Small intestine (tissue), 7 donors: Measurements from ENCODE around the gene IL31. TPM values are rescaled to one million over a fixed set of nuclear protein-coding genes. Genes with fewer than 3 reads are reported as not detected.

ENCODE experiments used
- DNase-seq, 2 donors: peaks; one replicate each; pipeline versions ENCODE4 v3.0.0 to v3.0.0-alpha.2; 2013
- FAIRE-seq: peaks from 2 replicates; lab custom pipeline; 2012; peaks lifted over from hg19 to GRCh38; lab: Jason Lieb, UNC
- H3K27ac ChIP-seq, 3 donors: one replicate each; pipeline ENCODE4 v1.5.1; 2013; ENCODE audit warnings: low read length in 2 of 3, mild to moderate bottlenecking in 2 of 3, control low read depth in 1 of 3, inconsistent platforms in 1 of 3, low read depth in 1 of 3, moderate library complexity in 1 of 3
- H3K27me3 ChIP-seq, 3 donors: one replicate each; pipeline ENCODE4 v1.6.1; 2013; ENCODE audit warnings: low read length in 3 of 3, inconsistent platforms in 1 of 3; ENCODE audit not compliant: control insufficient read depth in 3 of 3, insufficient read depth in 3 of 3
- H3K36me3 ChIP-seq, 3 donors: one replicate each; pipeline ENCODE4 v1.6.1; 2013; ENCODE audit warnings: low read length in 3 of 3, inconsistent platforms in 1 of 3, low read depth in 1 of 3, mild to moderate bottlenecking in 1 of 3, moderate library complexity in 1 of 3; ENCODE audit not compliant: control insufficient read depth in 3 of 3, insufficient read depth in 2 of 3
- H3K4me1 ChIP-seq, 3 donors: one replicate each; pipeline ENCODE4 v1.6.1; 2013; ENCODE audit warnings: low read length in 2 of 3, inconsistent platforms in 1 of 3, low read depth in 1 of 3, mild to moderate bottlenecking in 1 of 3, moderate library complexity in 1 of 3; ENCODE audit not compliant: control insufficient read depth in 3 of 3, insufficient read depth in 2 of 3
- H3K4me3 ChIP-seq, 3 donors: one replicate each; pipeline ENCODE4 v1.5.1; 2013; ENCODE audit warnings: low read length in 3 of 3, control low read depth in 1 of 3, inconsistent platforms in 1 of 3, low read depth in 1 of 3, mild to moderate bottlenecking in 1 of 3, moderate library complexity in 1 of 3
- H3K9me3 ChIP-seq, 2 donors: one replicate each; pipeline ENCODE4 v1.6.1; 2013; ENCODE audit warnings: low read depth in 1 of 2, low read length in 1 of 2; ENCODE audit not compliant: control insufficient read depth in 2 of 2, insufficient read depth in 1 of 2
- WGBS, 3 donors: extraction: QIAGEN DNeasy Blood & Tissue Kit; methylation state at CpG; one replicate each; pipeline ENCODE4 v1.1.7; 2013; 5-methylcytosine and 5-hydroxymethylcytosine counted together
- polyA plus RNA-seq, 4 donors: library from polyadenylated mRNA; stranded (reverse) in 3 of 4; unstranded in 1 of 4; fragments of 200-250 nt in 3 of 4; fragments of 120-200 nt in 1 of 4; gene quantifications; one replicate each; pipeline versions ENCODE4 v1.2.1 to v1.2.3, GENCODE V29; 2013
- donor health status: healthy with polysubstance abuse.
- donor health status: control.
- donor health status: control.
- donor health status: Bipolar disorder and iron deficiency.
- donor health status: healthy.

The IL31 gene
- polyA plus RNA-seq, 4 donors, result not detected

DNA sequence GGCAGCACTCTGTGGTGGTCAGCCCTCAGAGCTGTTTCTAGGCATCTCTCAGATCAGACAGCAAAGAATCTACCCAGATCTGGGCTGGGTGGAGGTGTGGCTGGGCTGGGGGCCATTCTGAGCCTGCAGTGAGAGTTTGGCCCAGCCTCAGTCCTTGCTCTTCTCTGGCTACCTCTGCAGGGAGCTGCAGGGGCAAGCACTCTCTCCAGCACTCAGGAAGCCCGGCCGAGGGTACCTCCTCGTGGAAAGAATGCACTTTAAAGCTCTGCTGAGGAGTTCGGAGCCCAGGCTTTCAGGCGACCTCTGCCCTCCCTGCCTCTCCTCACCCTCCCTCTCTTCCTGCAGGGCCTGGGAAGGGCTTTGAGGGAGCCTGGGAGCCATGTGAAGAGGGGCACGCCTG is 31.2 kb downstream of the IL31 start:
- Histone ChIP-seq H3K27me3 (no peaks in the 10 kb centered on the region), H3K27ac (no peak overlapping the region), H3K9me3 (no peaks in the 10 kb centered on the region), H3K36me3 (peaks cover 3 to 93% (median 8%) of the 10 kb centered on the region in 3 donors), H3K4me3 (no peak overlapping the region), H3K4me1 (no peaks in the 10 kb centered on the region)
- 45 to 54% (median 48%) methylated on average over 6 of the region's 6 CpGs for WGBS, 3 donors
- FAIRE-seq (no peak), DNase-seq (no peak)

DNA sequence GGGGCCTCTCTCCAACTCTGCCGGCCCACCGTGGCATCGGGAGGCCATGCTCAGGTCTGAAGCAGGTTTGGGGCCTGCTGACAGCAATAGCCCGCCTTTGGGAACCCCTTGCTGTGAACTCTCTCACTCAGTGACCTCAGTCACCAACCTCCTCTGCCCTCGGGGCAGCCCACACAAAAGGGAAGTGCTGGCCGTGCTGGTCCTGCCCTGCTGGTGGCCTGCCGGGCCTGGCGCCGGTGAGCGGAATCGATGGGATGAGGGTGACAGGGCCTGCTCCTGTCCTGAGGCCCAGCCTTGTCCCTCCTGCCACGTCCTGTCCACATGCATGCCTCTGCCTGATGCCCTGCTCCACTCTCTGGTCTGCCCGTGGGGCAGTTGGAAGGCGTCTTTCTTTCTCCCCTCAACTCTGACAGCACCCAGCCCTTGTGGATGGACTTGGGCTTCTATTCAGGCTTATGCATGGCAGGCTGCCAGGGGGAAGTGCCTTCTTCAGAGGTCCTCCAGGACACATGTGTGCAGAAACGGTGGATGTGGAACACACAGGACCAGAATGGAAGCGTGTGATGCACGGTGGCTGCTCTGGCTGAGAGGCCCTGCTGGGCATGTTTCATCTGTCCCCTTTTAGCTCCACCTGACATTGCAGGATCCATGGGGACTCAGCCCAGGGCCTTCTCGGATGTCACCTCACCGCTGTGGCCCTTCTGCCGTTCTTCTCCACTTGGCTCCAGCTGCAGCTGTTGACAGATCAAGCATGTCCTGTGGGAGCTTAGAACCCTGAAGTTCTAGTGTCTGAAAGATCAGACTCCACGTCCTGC is 31.9 kb downstream of the IL31 start:
- Histone ChIP-seq H3K9me3 (no peaks in the 10 kb centered on the region), H3K27me3 (no peaks in the 10 kb centered on the region), H3K4me1 (no peaks in the 10 kb centered on the region), H3K4me3 (no peak overlapping the region), H3K36me3 (peaks cover 3 to 94% (median 8%) of the 10 kb centered on the region in 3 donors), H3K27ac (no peak overlapping the region)
- 81 to 83% (median 82%) methylated on average over 21 of the region's 21 CpGs for WGBS, 3 donors
- DNase-seq (no peak), FAIRE-seq (no peak)

DNA sequence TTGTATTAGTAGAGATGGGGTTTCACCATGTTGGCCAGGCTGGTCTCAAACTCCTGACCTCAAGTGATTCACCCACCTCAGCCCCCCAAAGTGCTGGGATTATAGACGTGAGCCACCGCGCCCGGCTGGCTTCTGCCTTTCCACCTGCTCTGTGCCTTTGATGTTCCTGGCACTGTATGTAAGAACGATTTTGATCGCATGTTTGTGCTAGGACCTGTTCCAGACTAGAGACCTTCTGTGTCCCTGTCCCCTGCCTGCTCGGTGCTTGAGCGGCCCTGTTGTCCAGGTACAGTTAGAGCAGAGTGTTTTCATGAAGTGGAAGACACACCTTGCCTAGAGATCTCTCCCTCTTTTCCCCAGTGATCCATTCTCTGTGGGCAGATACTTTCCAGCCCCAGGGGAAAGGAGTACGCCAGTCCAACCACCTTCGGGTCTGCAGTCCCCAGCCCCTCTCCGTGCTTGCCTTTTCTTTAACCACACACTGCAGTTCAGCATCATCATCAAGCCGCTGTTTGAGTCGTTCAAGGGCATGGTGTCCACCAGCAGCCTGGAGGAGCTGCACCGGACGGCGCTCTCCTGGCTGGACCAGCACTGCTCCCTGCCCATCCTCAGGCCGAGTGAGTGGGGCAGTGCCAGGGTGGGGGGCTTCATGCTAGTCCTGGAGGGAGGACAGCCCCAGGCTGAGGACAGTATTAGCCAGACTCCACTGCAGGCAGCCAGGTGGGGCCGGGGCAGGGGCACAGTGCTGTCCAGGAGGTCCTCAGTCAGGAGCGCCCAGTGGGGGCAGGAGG is 33.4 kb downstream of the IL31 start:
- Histone ChIP-seq H3K27ac (no peak overlapping the region), H3K36me3 (peaks cover 3 to 97% (median 8%) of the 10 kb centered on the region in 3 donors), H3K4me1 (no peaks in the 10 kb centered on the region), H3K9me3 (no peaks in the 10 kb centered on the region), H3K27me3 (no peaks in the 10 kb centered on the region), H3K4me3 (no peak overlapping the region)
- 81 to 91% (median 85%) methylated on average over 19 of the region's 19 CpGs for WGBS, 3 donors
- DNase-seq (no peak), FAIRE-seq (no peak)

DNA sequence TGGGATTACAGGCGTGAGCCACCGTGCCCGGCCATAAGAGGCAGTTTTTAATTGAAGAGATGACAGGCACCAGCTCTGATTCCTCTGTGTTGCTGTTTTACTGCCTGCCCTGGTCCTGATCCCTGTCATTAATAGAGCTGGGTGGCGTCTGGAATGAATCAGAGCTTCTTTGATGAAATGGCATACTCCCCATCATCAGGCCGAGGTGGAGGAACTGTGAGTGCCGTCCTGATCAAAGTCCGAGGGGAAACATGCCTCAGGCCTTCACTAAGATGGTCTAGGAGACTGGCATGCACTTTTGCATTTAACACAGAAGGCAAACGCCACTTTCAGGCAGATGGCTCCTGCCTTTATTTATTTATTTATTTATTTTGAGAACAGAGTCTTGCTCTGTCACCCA is 34.1 kb downstream of the IL31 start:
- Histone ChIP-seq H3K27ac (no peak overlapping the region), H3K36me3 (peaks cover 5 to 97% (median 8%) of the 10 kb centered on the region in 3 donors), H3K27me3 (no peaks in the 10 kb centered on the region), H3K9me3 (no peaks in the 10 kb centered on the region), H3K4me1 (no peaks in the 10 kb centered on the region), H3K4me3 (no peak overlapping the region)
- no peak for FAIRE-seq
- 29 to 60% (median 48%) methylated on average over 8 of the region's 8 CpGs for WGBS, 3 donors
- DNase-seq, result peak in 1 of 2 donors; percentile 69

DNA sequence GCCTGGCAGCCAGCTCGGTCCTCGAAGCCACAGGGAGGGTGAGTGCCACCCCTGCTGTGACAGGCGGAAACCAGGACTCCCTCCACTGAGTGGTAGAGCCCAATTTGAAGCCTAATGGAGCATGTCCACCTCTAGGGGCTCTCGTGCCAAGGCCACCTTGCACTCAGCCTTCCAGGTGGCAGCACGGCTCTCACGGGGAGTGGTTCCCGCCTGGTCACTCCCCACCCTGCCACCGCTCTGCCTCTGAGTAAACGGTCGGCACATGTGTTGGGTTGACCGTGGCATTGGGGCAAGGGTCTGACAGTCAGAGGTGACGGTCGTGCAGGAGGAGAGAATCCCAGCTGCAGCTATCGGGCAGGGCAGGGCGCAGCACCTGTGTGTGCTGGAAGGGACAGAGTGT is 34.8 kb downstream of the IL31 start:
- DNase-seq, result no peak
- H3K4me1 ChIP-seq, result no peaks in the 10 kb centered on the region
- 75 to 88% (median 76%) methylated on average over 15 of the region's 15 CpGs for WGBS, 3 donors
- no peaks in the 10 kb centered on the region for H3K27me3 ChIP-seq
- H3K36me3 ChIP-seq, result peaks cover 5 to 98% (median 8%) of the 10 kb centered on the region in 3 donors
- H3K4me3 ChIP-seq, result no peak overlapping the region
- FAIRE-seq, result no peak
- no peak overlapping the region for H3K27ac ChIP-seq
- H3K9me3 ChIP-seq, result no peaks in the 10 kb centered on the region

DNA sequence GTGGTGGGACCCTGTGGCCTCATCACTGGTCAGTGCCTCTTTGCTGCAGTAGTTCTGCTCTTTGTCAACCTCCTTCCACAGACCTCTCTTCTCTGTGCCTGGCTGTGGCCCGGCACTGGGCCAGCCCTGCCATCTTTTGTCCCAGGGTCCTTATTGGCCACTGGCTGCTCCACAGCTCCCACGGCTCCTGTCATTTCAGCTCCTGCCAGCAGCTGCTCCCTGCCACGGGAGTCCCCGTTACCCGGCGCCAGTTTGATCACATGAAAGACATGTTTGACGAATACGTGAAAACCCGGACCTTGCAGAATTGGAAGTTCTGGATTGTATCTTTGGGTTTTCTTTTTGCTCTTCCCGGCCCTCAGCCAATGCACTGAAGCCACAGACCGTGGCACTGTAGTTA is 35.4 kb downstream of the IL31 start:
- WGBS, 3 donors, result 86 to 88% (median 86%) methylated on average over 11 of the region's 11 CpGs
- H3K36me3 ChIP-seq, result peaks cover 5 to 98% (median 10%) of the 10 kb centered on the region in 3 donors
- no peak overlapping the region for H3K27ac ChIP-seq
- H3K4me3 ChIP-seq, result no peak overlapping the region
- DNase-seq (no peak), FAIRE-seq (no peak)
- no peaks in the 10 kb centered on the region for H3K4me1 ChIP-seq
- no peaks in the 10 kb centered on the region for H3K9me3 ChIP-seq
- no peaks in the 10 kb centered on the region for H3K27me3 ChIP-seq

DNA sequence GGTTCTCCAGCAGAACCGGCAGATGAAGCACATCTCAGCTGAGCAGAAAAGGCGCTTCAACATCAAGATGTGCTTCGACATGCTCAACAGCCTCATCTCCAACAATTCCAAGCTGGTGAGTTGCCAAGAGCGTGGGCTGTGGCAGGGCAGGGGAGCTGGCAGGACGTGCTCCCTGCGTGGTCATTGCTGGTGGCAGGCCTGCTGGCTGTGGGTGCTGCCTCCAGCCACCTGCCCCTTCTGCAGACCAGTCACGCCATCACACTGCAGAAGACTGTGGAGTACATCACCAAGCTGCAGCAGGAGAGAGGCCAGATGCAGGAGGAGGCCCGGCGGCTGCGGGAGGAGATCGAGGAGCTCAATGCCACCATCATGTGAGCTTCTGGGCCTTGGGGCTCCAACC is 35.8 kb downstream of the IL31 start:
- H3K36me3 ChIP-seq, result peaks cover 9 to 98% (median 15%) of the 10 kb centered on the region in 3 donors
- H3K27me3 ChIP-seq, result no peaks in the 10 kb centered on the region
- H3K4me3 ChIP-seq, result no peak overlapping the region
- no peak for DNase-seq
- FAIRE-seq, result no peak
- no peaks in the 10 kb centered on the region for H3K4me1 ChIP-seq
- no peak overlapping the region for H3K27ac ChIP-seq
- no peaks in the 10 kb centered on the region for H3K9me3 ChIP-seq
- 85 to 91% (median 88%) methylated on average over 11 of the region's 11 CpGs for WGBS, 3 donors

DNA sequence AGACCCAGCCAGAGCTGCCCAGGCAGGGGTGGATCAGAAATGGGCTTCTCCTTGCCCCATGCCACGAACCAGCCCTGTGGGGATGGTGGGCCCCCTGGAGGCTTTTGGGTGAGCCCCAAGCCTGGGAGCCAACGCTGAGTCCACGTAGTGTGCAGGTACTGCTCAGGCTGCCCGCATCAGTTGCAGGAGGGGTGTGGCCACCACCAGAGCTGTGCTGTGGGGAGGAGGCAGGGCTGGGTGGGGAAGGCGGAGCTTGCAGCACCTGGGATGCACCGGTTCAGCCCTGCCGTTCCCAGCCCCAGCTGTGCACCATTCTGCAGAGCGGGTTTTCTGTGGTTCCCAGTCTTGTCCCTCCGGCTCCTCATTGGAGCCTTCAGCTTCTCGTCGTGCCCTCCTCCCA is 36.3 kb downstream of the IL31 start:
- FAIRE-seq (no peak), DNase-seq (peak; percentile 49 to 52)
- whole genome bisulfite sequencing, 3 donors, result 42 to 59% (median 52%) methylated on average over 11 of the region's 11 CpGs
- no peaks in the 10 kb centered on the region for H3K9me3 ChIP-seq
- peaks cover 10 to 98% (median 17%) of the 10 kb centered on the region in 3 donors for H3K36me3 ChIP-seq
- no peak overlapping the region for H3K4me3 ChIP-seq
- H3K27me3 ChIP-seq, result no peaks in the 10 kb centered on the region
- H3K4me1 ChIP-seq, result no peaks in the 10 kb centered on the region
- no peak overlapping the region for H3K27ac ChIP-seq
